Measurements from ENCODE around the gene HIPK4. TPM values are rescaled to one million over a fixed set of nuclear protein-coding genes. Genes with fewer than 3 reads are reported as not detected.

The HIPK4 gene
- total RNA-seq, 1 experiment from 2014 or later: 0.74 TPM

DNA sequence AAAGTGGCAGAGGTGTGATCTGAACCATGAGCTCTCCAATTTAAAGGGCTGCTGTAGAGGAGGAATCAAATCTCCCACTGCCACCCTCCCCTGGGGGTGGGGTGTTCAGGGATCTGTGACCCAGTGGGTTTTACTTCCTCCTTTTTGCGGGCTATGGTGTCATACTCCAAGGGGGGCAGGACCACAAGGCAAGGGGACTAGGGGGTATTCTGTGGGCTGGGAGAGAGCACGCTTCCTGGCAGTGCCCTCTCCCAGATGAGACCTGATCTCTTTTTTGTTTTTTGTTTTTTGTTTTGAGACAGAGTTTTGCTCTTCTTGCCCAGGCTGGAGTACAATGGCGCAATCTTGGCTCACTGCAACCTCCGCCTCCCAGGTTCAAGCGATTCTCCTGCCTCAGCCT, 31.2 kb downstream of the HIPK4 start:
- H3K9ac ChIP-seq (ENCODE audit: low read length): no peak overlapping the region
- no peaks in the 10 kb centered on the region for H3K9me3 ChIP-seq (ENCODE audit: control insufficient read depth in 1 of 2, insufficient read depth in 1 of 2, low read depth in 1 of 2, low read length in 2 of 2)
- ChIA-PET CTCF (no interaction called here), POLR2A (no interaction called here), RAD21 (ENCODE audit: low non-redundant PET in 1 of 2, low total read pairs in 2 of 2, uncharacterized antibody in 2 of 2, unreplicated experiment in 2 of 2) (no interaction called here)
- DNase-seq (ENCODE audit: low read depth, low spot score): no peak
- no peak for ATAC-seq
- H3K27ac ChIP-seq (ENCODE audit: low read depth, low read length): no peak overlapping the region
- H3K27me3 ChIP-seq (ENCODE audit: insufficient read depth, low read length): no peaks in the 10 kb centered on the region
- no peaks in the 10 kb centered on the region for H3K36me3 ChIP-seq (ENCODE audit: control insufficient read depth in 1 of 2, insufficient read depth in 2 of 2, low read length in 2 of 2)
- no peak overlapping the region for H2AFZ ChIP-seq (ENCODE audit: low read depth, low read length, poor library complexity, severe bottlenecking)
- H3K4me2 ChIP-seq (ENCODE audit: low read length): no peak overlapping the region
- intact Hi-C loops (cut with micrococcal nuclease): no loop called here
- no peaks in the 10 kb centered on the region for H3K4me1 ChIP-seq (ENCODE audit: control insufficient read depth in 1 of 2, insufficient read depth in 2 of 2, low read length in 2 of 2)
- BruUV-seq (replicated peaks): no TSS peak
- TF ChIP-seq CBX3 (IDR thresholded peaks at IDR 0.05; ENCODE audit: low read depth) (no peak), TCF7L2 (IDR thresholded peaks at IDR 0.05; ENCODE audit: borderline replicate concordance, extremely low read depth, insufficient read depth, insufficient read length) (no peak), POLR2AphosphoS5 (IDR thresholded peaks at IDR 0.05; ENCODE audit: low read depth, low read length) (no peak), EZH2phosphoT487 (IDR thresholded peaks at IDR 0.05; ENCODE audit: borderline replicate concordance) (no peak), EZH2 (IDR thresholded peaks at IDR 0.05) (no peak), SRF (IDR thresholded peaks at IDR 0.05; ENCODE audit: low read depth) (no peak), RAD21 (IDR thresholded peaks at IDR 0.05; ENCODE audit: low read depth) (no peak)
- TF ChIP-seq, protein P1, sequence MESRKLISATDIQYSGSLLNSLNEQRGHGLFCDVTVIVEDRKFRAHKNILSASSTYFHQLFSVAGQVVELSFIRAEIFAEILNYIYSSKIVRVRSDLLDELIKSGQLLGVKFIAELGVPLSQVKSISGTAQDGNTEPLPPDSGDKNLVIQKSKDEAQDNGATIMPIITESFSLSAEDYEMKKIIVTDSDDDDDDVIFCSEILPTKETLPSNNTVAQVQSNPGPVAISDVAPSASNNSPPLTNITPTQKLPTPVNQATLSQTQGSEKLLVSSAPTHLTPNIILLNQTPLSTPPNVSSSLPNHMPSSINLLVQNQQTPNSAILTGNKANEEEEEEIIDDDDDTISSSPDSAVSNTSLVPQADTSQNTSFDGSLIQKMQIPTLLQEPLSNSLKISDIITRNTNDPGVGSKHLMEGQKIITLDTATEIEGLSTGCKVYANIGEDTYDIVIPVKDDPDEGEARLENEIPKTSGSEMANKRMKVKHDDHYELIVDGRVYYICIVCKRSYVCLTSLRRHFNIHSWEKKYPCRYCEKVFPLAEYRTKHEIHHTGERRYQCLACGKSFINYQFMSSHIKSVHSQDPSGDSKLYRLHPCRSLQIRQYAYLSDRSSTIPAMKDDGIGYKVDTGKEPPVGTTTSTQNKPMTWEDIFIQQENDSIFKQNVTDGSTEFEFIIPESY (IDR thresholded peaks at IDR 0.05; ENCODE audit: extremely low read depth, insufficient replicate concordance, low read length): no peak
- TF ChIP-seq, protein P2, sequence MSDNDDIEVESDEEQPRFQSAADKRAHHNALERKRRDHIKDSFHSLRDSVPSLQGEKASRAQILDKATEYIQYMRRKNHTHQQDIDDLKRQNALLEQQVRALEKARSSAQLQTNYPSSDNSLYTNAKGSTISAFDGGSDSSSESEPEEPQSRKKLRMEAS (IDR thresholded peaks at IDR 0.05): no peak
- H4K20me1 ChIP-seq (ENCODE audit: insufficient read depth): no peaks in the 10 kb centered on the region
- no peaks in the 10 kb centered on the region; the same call in none of the 2 replicates for H3K79me2 ChIP-seq (ENCODE audit: insufficient read depth, low read length)
- H3K9me2 ChIP-seq (ENCODE audit: insufficient read depth): no peaks in the 10 kb centered on the region
- H3K4me3 ChIP-seq (replicated peaks in 1 of 2; ENCODE audit: low read depth in 1 of 2, low read length in 2 of 2): no peak overlapping the region

Data from HCT116 (cell line).